HEK293 (cell line): ENCODE data around the gene VAT1L.

ENCODE experiments used
- CTCF ChIA-PET: fragments of 350-600 bp; formaldehyde crosslinking; extraction: SDS; loops from one replicate; lab custom pipeline; 2021; ENCODE audit warnings: antibody characterized with exemption; lab: Yijun Ruan, JAX
- POLR2A ChIA-PET: fragments of 300-600 bp; formaldehyde crosslinking; extraction: SDS; loops from one replicate; lab custom pipeline; 2020; ENCODE audit warnings: antibody characterized with exemption, inconsistent platforms; lab: Yijun Ruan, JAX
- H3K27ac ChIP-seq: fragments of 200-500 bp; sonication (Bioruptor generic); 2 replicates; pipeline ENCODE4 v1.5.1; 2014; ENCODE audit warnings: low read depth, low read length, control low read depth, inconsistent platforms; ENCODE audit errors: extremely low read depth
- H3K36me3 ChIP-seq, 2 experiments: fragments of 200-500 bp in 1 of 2; sonication (Bioruptor generic) in 1 of 2; 1 replicate in 1 of 2; 2 replicates in 1 of 2; pipeline ENCODE4 v1.5.1; 2014 to 2017; ENCODE audit warnings: inconsistent platforms in 2 of 2, low read length in 2 of 2; ENCODE audit not compliant: control insufficient read depth in 2 of 2, insufficient read depth in 1 of 2
- H3K4me1 ChIP-seq: fragments of 200-500 bp; sonication (Bioruptor generic); 2 replicates; pipeline ENCODE4 v1.5.1; 2014; ENCODE audit warnings: mild to moderate bottlenecking, low read length, inconsistent platforms; ENCODE audit not compliant: control insufficient read depth, insufficient read depth
- H3K4me3 ChIP-seq: 2 replicates; pipeline ENCODE4 v1.5.1; 2011; ENCODE audit warnings: low read depth, mild to moderate bottlenecking, control low read depth, low read length, moderate library complexity
- H3K9me3 ChIP-seq: fragments of 200-500 bp; sonication (Bioruptor generic); 2 replicates; pipeline ENCODE4 v1.5.1; 2014; ENCODE audit warnings: low read depth, low read length, inconsistent platforms; ENCODE audit not compliant: control insufficient read depth, insufficient read depth
- BCL11A ChIP-seq: fragments of 450-650 bp; formaldehyde crosslinking; IDR thresholded peaks from 2 replicates; pipeline ENCODE4 v1.5.1; 2016; ENCODE audit warnings: low read depth, missing biosample characterization, missing genetic modification characterization
- ELK4 ChIP-seq: IDR thresholded peaks from 2 replicates; pipeline ENCODE4 v1.6.1; 2011; ENCODE audit warnings: mild to moderate bottlenecking, low read depth, low read length, borderline replicate concordance
- HOXA7 ChIP-seq: sonication (generic); formaldehyde crosslinking; IDR thresholded peaks from 2 replicates; pipeline ENCODE4 v1.8.1; 2022; ENCODE audit warnings: missing genetic modification reagents, borderline replicate concordance
- PATZ1 ChIP-seq: fragments of 450-650 bp; formaldehyde crosslinking; IDR thresholded peaks from 2 replicates; pipeline ENCODE4 v1.5.1; 2016; ENCODE audit warnings: missing biosample characterization, missing genetic modification characterization
- PRDM2 ChIP-seq: fragments of 450-650 bp; formaldehyde crosslinking; IDR thresholded peaks from 2 replicates; pipeline ENCODE4 v1.5.1; 2016; ENCODE audit warnings: missing biosample characterization, missing genetic modification characterization, borderline replicate concordance
- SETDB1 ChIP-seq: IDR thresholded peaks from one replicate; pipeline ENCODE4 v1.6.1; 2017; ENCODE audit warnings: mild to moderate bottlenecking, low read length, moderate library complexity, mixed read lengths; ENCODE audit not compliant: insufficient read length
- YY2 ChIP-seq: fragments of 450-650 bp; formaldehyde crosslinking; IDR thresholded peaks from 2 replicates; pipeline ENCODE4 v1.5.1; 2016; ENCODE audit warnings: missing biosample characterization, missing genetic modification characterization
- ZBTB1 ChIP-seq: fragments of 450-650 bp; formaldehyde crosslinking; IDR thresholded peaks from 2 replicates; pipeline ENCODE4 v1.5.1; 2016; ENCODE audit warnings: missing biosample characterization, missing genetic modification characterization
- ZBTB8A ChIP-seq: fragments of 450-650 bp; formaldehyde crosslinking; IDR thresholded peaks from 2 replicates; pipeline ENCODE4 v1.5.1; 2016; ENCODE audit warnings: missing biosample characterization, missing genetic modification characterization
- ZFP37 ChIP-seq: fragments of 450-650 bp; formaldehyde crosslinking; IDR thresholded peaks from 2 replicates; pipeline ENCODE4 v1.5.1; 2016; ENCODE audit warnings: missing biosample characterization, missing genetic modification characterization
- ZNF121 ChIP-seq: fragments of 450-650 bp; formaldehyde crosslinking; IDR thresholded peaks from 2 replicates; pipeline ENCODE4 v1.5.1; 2016; ENCODE audit warnings: missing biosample characterization, missing genetic modification characterization
- ZNF214 ChIP-seq: fragments of 450-650 bp; formaldehyde crosslinking; IDR thresholded peaks from 2 replicates; pipeline ENCODE4 v1.5.1; 2017; ENCODE audit warnings: missing biosample characterization, mild to moderate bottlenecking, missing genetic modification characterization, borderline replicate concordance
- ZNF311 ChIP-seq: fragments of 450-650 bp; formaldehyde crosslinking; IDR thresholded peaks from 2 replicates; pipeline ENCODE4 v1.5.1; 2017; ENCODE audit warnings: missing biosample characterization, missing genetic modification characterization, borderline replicate concordance
- ZNF366 ChIP-seq: fragments of 450-650 bp; formaldehyde crosslinking; conservative IDR thresholded peaks from 2 replicates; pipeline ENCODE4 v1.5.1; 2016; ENCODE audit warnings: missing biosample characterization, missing genetic modification characterization
- ZNF423 ChIP-seq: fragments of 450-650 bp; formaldehyde crosslinking; IDR thresholded peaks from 2 replicates; pipeline ENCODE4 v1.5.1; 2016; ENCODE audit warnings: missing biosample characterization, missing genetic modification characterization
- ZNF510 ChIP-seq: fragments of 450-650 bp; formaldehyde crosslinking; IDR thresholded peaks from 2 replicates; pipeline ENCODE4 v1.5.1; 2018; ENCODE audit warnings: mild to moderate bottlenecking, missing genetic modification characterization, missing biosample characterization; ENCODE audit not compliant: insufficient replicate concordance
- ZNF529 ChIP-seq: fragments of 450-650 bp; formaldehyde crosslinking; IDR thresholded peaks from 2 replicates; pipeline ENCODE4 v1.5.1; 2017; ENCODE audit warnings: missing genetic modification characterization, missing biosample characterization; ENCODE audit not compliant: insufficient replicate concordance
- ZNF571 ChIP-seq: fragments of 450-650 bp; formaldehyde crosslinking; IDR thresholded peaks from 2 replicates; pipeline ENCODE4 v1.5.0; 2017; ENCODE audit warnings: missing biosample characterization, missing genetic modification characterization
- ZNF600 ChIP-seq: fragments of 450-650 bp; formaldehyde crosslinking; IDR thresholded peaks from 2 replicates; pipeline ENCODE4 v1.5.1; 2016; ENCODE audit warnings: missing biosample characterization, missing genetic modification characterization
- ZNF626 ChIP-seq: fragments of 450-650 bp; sonication (Bioruptor Pico); formaldehyde crosslinking; IDR thresholded peaks from 2 replicates; pipeline ENCODE4 v1.5.1; 2018; ENCODE audit warnings: missing biosample characterization, missing genetic modification characterization, inconsistent platforms
- ZNF76 ChIP-seq: fragments of 450-650 bp; formaldehyde crosslinking; IDR thresholded peaks from 2 replicates; pipeline ENCODE4; 2016; ENCODE audit warnings: low read depth, missing biosample characterization, missing genetic modification characterization, borderline replicate concordance
- ZNF785 ChIP-seq: fragments of 450-650 bp; formaldehyde crosslinking; IDR thresholded peaks from 2 replicates; pipeline ENCODE4 v1.5.1; 2016; ENCODE audit warnings: missing biosample characterization, missing genetic modification characterization
- ZNF843 ChIP-seq: fragments of 450-650 bp; formaldehyde crosslinking; IDR thresholded peaks from 2 replicates; pipeline ENCODE4 v1.5.1; 2016; ENCODE audit warnings: missing biosample characterization, missing genetic modification characterization
- ZSCAN18 ChIP-seq: fragments of 450-650 bp; formaldehyde crosslinking; IDR thresholded peaks from 2 replicates; pipeline ENCODE4 v1.5.1; 2016; ENCODE audit warnings: missing biosample characterization, missing genetic modification characterization
- ZSCAN30 ChIP-seq: fragments of 450-650 bp; IDR thresholded peaks from 2 replicates; pipeline ENCODE4 v1.5.1; 2018; ENCODE audit warnings: missing biosample characterization, mild to moderate bottlenecking, missing genetic modification characterization, moderate library complexity
- ZXDB ChIP-seq: fragments of 450-650 bp; formaldehyde crosslinking; IDR thresholded peaks from 2 replicates; pipeline ENCODE4 v1.5.1; 2016; ENCODE audit warnings: missing biosample characterization, missing genetic modification characterization

The VAT1L gene

GRCh38 chr16:77949445-77949844 is 161.1 kb downstream of the VAT1L start:
- 0 out of 2 replicates have a peak, but pooled peaks cover 4% of the 10 kb centered on the region for H3K4me1 ChIP-seq
- ChIA-PET CTCF (no interaction called here), POLR2A (no interaction called here)
- H3K9me3 ChIP-seq: no peaks in the 10 kb centered on the region
- H3K36me3 ChIP-seq: no peaks in the 10 kb centered on the region
- H3K4me3 ChIP-seq: no peak overlapping the region
- TF ChIP-seq ZNF600 (tag by site-specific recombination) (no peak), ZNF423 (tag by site-specific recombination) (no peak), YY2 (no peak), ZSCAN18 (tag by site-specific recombination) (no peak), ZNF626 (tag by site-specific recombination) (no peak), ZXDB (tag by site-specific recombination) (no peak), ZNF510 (tag by site-specific recombination) (no peak), ZNF76 (tag by site-specific recombination) (no peak), ZNF121 (no peak), ZFP37 (no peak), PRDM2 (tag by site-specific recombination) (no peak), ZNF843 (no peak), ZBTB1 (tag by site-specific recombination) (no peak), HOXA7 (CRISPR knock-in tag) (no peak)
- no peak overlapping the region for H3K27ac ChIP-seq

GRCh38 chr16:77951788-77952187 is 163.4 kb downstream of the VAT1L start:
- H3K4me1 ChIP-seq: 0 out of 2 replicates have a peak, but pooled peaks cover 4% of the 10 kb centered on the region
- H3K27ac ChIP-seq: no peak overlapping the region
- H3K4me3 ChIP-seq: no peak overlapping the region
- ChIA-PET CTCF (interaction anchor here (0.6 to 2.1 kb wide), 12 partner anchors 10 to 277 kb away, joined by 3 to 6 read pairs (median 3); no protein-coding TSS in a partner anchor), POLR2A (no interaction called here)
- H3K36me3 ChIP-seq: no peaks in the 10 kb centered on the region
- H3K9me3 ChIP-seq: no peaks in the 10 kb centered on the region
- TF ChIP-seq ZNF214 (no peak), BCL11A (tag by site-specific recombination) (no peak), ZNF600 (tag by site-specific recombination) (no peak), ZNF529 (no peak), ZNF571 (tag by site-specific recombination) (no peak), ELK4 (no peak), ZNF423 (tag by site-specific recombination) (no peak), PATZ1 (no peak), ZNF366 (tag by site-specific recombination) (no peak), ZBTB8A (tag by site-specific recombination) (no peak), ZNF785 (no peak), ZSCAN30 (no peak), ZNF311 (tag by site-specific recombination) (no peak), SETDB1 (no peak)
